ENCODE results near the gene SCN8A.
"Not testable (repeated sequence)": the region's sequence is repeated elsewhere in the genome, so short reads cannot be mapped to it uniquely, and the experiment has no call there.

Gene SCN8A

GRCh38 chr12:51643951-51644350 is 52.9 kb downstream of the SCN8A start:
- no peak for DNase-seq (ENCODE audit: low spot score)
- TF ChIP-seq CTCF (IDR thresholded peaks at IDR 0.05; ENCODE audit: borderline replicate concordance, control extremely low read depth, extremely low read depth, insufficient read depth, missing control alignments) = no peak
- in situ Hi-C loops (cut with MboI; ENCODE audit: low sequenced_read_pairs, unreplicated experiment) = no loop called here

GRCh38 chr12:51644691-51645090 is 53.7 kb downstream of the SCN8A start:
- DNase-seq (ENCODE audit: low spot score); in situ Hi-C loops (cut with MboI; ENCODE audit: low sequenced_read_pairs, unreplicated experiment): not testable (repeated sequence)

- in situ Hi-C loops (cut with MboI; ENCODE audit: low sequenced_read_pairs, unreplicated experiment) = no loop called here
- no peak for DNase-seq (ENCODE audit: low spot score)
- no peak for TF ChIP-seq CTCF (IDR thresholded peaks at IDR 0.05; ENCODE audit: borderline replicate concordance, control extremely low read depth, extremely low read depth, insufficient read depth, missing control alignments)
Observed at GRCh38 chr12:51645961-51646360, 54.9 kb downstream of the SCN8A start.

- in situ Hi-C loops (cut with MboI; ENCODE audit: low sequenced_read_pairs, unreplicated experiment) = no loop called here
- DNase-seq (ENCODE audit: low spot score) = no peak
- no peak for TF ChIP-seq CTCF (IDR thresholded peaks at IDR 0.05; ENCODE audit: borderline replicate concordance, control extremely low read depth, extremely low read depth, insufficient read depth, missing control alignments)
Observed at GRCh38 chr12:51647647-51648046, 56.6 kb downstream of the SCN8A start.

- DNase-seq (ENCODE audit: low spot score) = no peak
- in situ Hi-C loops (cut with MboI; ENCODE audit: low sequenced_read_pairs, unreplicated experiment) = no loop called here
Observed at GRCh38 chr12:51653431-51653830, 62.4 kb downstream of the SCN8A start.

GRCh38 chr12:51661199-51661598 is 70.2 kb downstream of the SCN8A start:
- TF ChIP-seq CTCF (IDR thresholded peaks at IDR 0.05; ENCODE audit: borderline replicate concordance, control extremely low read depth, extremely low read depth, insufficient read depth, missing control alignments) = no peak
- DNase-seq (ENCODE audit: low spot score) = no peak
- in situ Hi-C loops (cut with MboI; ENCODE audit: low sequenced_read_pairs, unreplicated experiment) = no loop called here

More at GRCh38 chr12:51653431-51653830, 62.4 kb downstream of the SCN8A start:
- TF ChIP-seq CTCF (IDR thresholded peaks at IDR 0.05; ENCODE audit: borderline replicate concordance, control extremely low read depth, extremely low read depth, insufficient read depth, missing control alignments) = no peak

GRCh38 chr12:51661836-51662235 is 70.8 kb downstream of the SCN8A start:
- in situ Hi-C loops (cut with MboI; ENCODE audit: low sequenced_read_pairs, unreplicated experiment) = no loop called here
- no peak for TF ChIP-seq CTCF (IDR thresholded peaks at IDR 0.05; ENCODE audit: borderline replicate concordance, control extremely low read depth, extremely low read depth, insufficient read depth, missing control alignments)
- DNase-seq (ENCODE audit: low spot score) = no peak

Data from GM13976 (cell line).